ENCODE data around the gene RTF2. TPM values are rescaled to one million over a fixed set of nuclear protein-coding genes. Genes with fewer than 3 reads are reported as not detected.
"Not testable (repeated sequence)": the region's sequence is repeated elsewhere in the genome, so short reads cannot be mapped to it uniquely, and the experiment has no call there.

Gene RTF2
- total RNA-seq, 1 experiment from 2014 or later: 89.2 TPM

DNA sequence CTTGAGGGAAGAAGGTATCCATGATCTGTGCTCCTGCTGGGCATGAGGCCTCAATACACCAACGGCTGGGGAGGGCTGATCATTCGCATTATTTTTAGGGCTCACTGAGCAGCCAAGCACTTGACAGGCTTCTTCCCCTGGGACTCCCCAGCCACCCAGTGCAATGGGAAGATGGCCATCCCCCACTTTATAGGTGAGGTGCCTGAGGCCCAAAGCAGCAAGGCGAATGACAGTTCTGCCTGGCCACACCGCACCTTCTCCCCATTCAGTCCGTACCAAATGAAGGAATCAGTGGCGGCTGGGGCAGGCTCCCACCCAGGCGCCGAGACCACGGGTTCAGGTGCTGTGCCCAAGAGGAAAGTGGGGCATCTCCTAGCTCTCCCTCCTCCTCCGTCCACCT, 51.8 kb downstream of the RTF2 start:
- CTCF ChIA-PET: no interaction called here
- no peaks in the 10 kb centered on the region for H3K4me1 ChIP-seq (ENCODE audit: control insufficient read depth, insufficient read depth, low read length)
- H3K36me3 ChIP-seq (ENCODE audit: control insufficient read depth, insufficient read depth, low read length): peaks cover 3% of the 10 kb centered on the region
- BruUV-seq (replicated peaks): no TSS peak
- H3K27me3 ChIP-seq (ENCODE audit: control insufficient read depth, insufficient read depth, low read length): no peaks in the 10 kb centered on the region
- DNase-seq (ENCODE audit: low read depth, low spot score) (no peak), ATAC-seq (no peak)
- H3K4me3 ChIP-seq (ENCODE audit: low read depth in 2 of 2, low read length in 2 of 2): no peak overlapping the region
- intact Hi-C loops (cut with micrococcal nuclease; ENCODE audit: unreplicated experiment): no loop called here
- no peaks in the 10 kb centered on the region for H3K9me3 ChIP-seq (ENCODE audit: control insufficient read depth, insufficient read depth, low read depth, low read length)
- POLR2A ChIA-PET: no interaction called here
- H3K27ac ChIP-seq (ENCODE audit: low read length): no peak overlapping the region
- in situ Hi-C loops (cut with HindIII; ENCODE audit: low pct_unique_long_range_greater_than_20kb, low sequenced_read_pairs): no loop called here
- TF ChIP-seq TCF7L2 (IDR thresholded peaks at IDR 0.05; ENCODE audit: low read depth, low read length): no peak
- TF ChIP-seq, protein P1, sequence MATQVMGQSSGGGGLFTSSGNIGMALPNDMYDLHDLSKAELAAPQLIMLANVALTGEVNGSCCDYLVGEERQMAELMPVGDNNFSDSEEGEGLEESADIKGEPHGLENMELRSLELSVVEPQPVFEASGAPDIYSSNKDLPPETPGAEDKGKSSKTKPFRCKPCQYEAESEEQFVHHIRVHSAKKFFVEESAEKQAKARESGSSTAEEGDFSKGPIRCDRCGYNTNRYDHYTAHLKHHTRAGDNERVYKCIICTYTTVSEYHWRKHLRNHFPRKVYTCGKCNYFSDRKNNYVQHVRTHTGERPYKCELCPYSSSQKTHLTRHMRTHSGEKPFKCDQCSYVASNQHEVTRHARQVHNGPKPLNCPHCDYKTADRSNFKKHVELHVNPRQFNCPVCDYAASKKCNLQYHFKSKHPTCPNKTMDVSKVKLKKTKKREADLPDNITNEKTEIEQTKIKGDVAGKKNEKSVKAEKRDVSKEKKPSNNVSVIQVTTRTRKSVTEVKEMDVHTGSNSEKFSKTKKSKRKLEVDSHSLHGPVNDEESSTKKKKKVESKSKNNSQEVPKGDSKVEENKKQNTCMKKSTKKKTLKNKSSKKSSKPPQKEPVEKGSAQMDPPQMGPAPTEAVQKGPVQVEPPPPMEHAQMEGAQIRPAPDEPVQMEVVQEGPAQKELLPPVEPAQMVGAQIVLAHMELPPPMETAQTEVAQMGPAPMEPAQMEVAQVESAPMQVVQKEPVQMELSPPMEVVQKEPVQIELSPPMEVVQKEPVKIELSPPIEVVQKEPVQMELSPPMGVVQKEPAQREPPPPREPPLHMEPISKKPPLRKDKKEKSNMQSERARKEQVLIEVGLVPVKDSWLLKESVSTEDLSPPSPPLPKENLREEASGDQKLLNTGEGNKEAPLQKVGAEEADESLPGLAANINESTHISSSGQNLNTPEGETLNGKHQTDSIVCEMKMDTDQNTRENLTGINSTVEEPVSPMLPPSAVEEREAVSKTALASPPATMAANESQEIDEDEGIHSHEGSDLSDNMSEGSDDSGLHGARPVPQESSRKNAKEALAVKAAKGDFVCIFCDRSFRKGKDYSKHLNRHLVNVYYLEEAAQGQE (IDR thresholded peaks at IDR 0.05; ENCODE audit: insufficient read depth in 1 of 2, low read depth in 2 of 2, low read length in 1 of 2): no peak
- no peak for TF ChIP-seq SIN3A (IDR thresholded peaks at IDR 0.05; ENCODE audit: borderline replicate concordance, insufficient read depth, low read depth, low read length)
- TF ChIP-seq, protein P2, sequence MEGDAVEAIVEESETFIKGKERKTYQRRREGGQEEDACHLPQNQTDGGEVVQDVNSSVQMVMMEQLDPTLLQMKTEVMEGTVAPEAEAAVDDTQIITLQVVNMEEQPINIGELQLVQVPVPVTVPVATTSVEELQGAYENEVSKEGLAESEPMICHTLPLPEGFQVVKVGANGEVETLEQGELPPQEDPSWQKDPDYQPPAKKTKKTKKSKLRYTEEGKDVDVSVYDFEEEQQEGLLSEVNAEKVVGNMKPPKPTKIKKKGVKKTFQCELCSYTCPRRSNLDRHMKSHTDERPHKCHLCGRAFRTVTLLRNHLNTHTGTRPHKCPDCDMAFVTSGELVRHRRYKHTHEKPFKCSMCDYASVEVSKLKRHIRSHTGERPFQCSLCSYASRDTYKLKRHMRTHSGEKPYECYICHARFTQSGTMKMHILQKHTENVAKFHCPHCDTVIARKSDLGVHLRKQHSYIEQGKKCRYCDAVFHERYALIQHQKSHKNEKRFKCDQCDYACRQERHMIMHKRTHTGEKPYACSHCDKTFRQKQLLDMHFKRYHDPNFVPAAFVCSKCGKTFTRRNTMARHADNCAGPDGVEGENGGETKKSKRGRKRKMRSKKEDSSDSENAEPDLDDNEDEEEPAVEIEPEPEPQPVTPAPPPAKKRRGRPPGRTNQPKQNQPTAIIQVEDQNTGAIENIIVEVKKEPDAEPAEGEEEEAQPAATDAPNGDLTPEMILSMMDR (IDR thresholded peaks at IDR 0.05): no peak
- no peak for TF ChIP-seq POLR2AphosphoS5 (IDR thresholded peaks at IDR 0.05; ENCODE audit: low read depth, low read length)

DNA sequence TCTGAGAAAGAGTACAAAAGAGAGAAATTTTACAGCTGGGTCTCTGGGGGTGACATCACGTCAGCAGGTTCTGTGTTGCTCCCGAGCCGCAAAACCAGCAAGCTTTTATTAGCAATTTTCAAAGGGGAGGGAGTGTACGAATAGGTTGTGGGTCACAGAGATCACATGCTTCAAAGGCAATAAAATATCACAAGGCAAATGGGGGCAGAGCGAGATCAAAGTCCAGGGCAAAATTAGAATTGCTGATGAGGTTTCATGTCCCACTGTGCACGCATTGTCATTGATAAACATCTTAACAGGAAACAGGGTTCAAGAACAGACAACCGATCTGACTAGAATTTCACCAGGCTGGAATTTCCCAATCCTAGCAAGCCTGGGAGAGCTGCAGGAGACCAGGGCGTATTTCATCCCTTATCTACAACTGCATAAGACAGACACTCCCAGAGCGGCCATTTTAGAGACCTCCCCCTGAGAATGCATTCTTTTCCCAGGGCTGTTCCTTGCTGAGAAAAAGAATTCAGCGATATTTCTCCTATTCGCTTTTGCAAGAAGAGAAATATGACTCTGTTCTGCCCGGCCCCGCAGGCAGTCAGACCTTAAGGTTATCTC, 52.4 kb downstream of the RTF2 start:
- H3K4me1 ChIP-seq (ENCODE audit: control insufficient read depth, insufficient read depth, low read length); POLR2A ChIA-PET; DNase-seq (ENCODE audit: low read depth, low spot score); intact Hi-C loops (cut with micrococcal nuclease; ENCODE audit: unreplicated experiment); H3K36me3 ChIP-seq (ENCODE audit: control insufficient read depth, insufficient read depth, low read length); H3K4me3 ChIP-seq (ENCODE audit: low read depth in 2 of 2, low read length in 2 of 2); BruUV-seq (replicated peaks); ATAC-seq; H3K9me3 ChIP-seq (ENCODE audit: control insufficient read depth, insufficient read depth, low read depth, low read length); H3K27ac ChIP-seq (ENCODE audit: low read length); in situ Hi-C loops (cut with HindIII; ENCODE audit: low pct_unique_long_range_greater_than_20kb, low sequenced_read_pairs); CTCF ChIA-PET; H3K27me3 ChIP-seq (ENCODE audit: control insufficient read depth, insufficient read depth, low read length): not testable (repeated sequence)

DNA sequence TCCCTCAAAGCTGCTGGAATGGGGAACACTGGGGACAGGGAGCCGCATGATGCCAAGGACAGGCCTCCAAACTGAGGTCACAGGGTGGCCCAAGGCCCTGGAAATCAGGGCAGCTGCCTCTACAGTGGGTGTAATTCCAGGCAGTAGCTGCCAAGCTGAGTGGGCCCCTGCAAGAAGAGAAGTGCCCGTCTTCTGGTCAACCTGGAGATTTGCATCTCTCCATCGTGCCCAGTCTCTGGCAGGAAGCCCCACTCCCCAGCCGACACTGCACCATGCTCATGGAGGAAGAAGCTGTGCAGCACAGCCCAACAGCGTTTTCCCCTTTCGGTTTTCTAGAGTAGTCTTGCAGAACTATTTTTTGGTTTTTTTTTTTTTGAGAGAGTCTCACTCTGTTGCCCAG, 53.9 kb downstream of the RTF2 start:
- TF ChIP-seq, protein P2 (IDR thresholded peaks at IDR 0.05): no peak
- TF ChIP-seq, protein P1 (IDR thresholded peaks at IDR 0.05; ENCODE audit: insufficient read depth in 1 of 2, low read depth in 2 of 2, low read length in 1 of 2): no peak
- TF ChIP-seq POLR2AphosphoS5 (IDR thresholded peaks at IDR 0.05; ENCODE audit: low read depth, low read length) (no peak), TCF7L2 (IDR thresholded peaks at IDR 0.05; ENCODE audit: low read depth, low read length) (no peak), SIN3A (IDR thresholded peaks at IDR 0.05; ENCODE audit: borderline replicate concordance, insufficient read depth, low read depth, low read length) (no peak)
- intact Hi-C loops (cut with micrococcal nuclease; ENCODE audit: unreplicated experiment) (no loop called here), in situ Hi-C loops (cut with HindIII; ENCODE audit: low pct_unique_long_range_greater_than_20kb, low sequenced_read_pairs) (no loop called here)
- Histone ChIP-seq H3K4me1 (ENCODE audit: control insufficient read depth, insufficient read depth, low read length) (no peaks in the 10 kb centered on the region), H3K9me3 (ENCODE audit: control insufficient read depth, insufficient read depth, low read depth, low read length) (no peaks in the 10 kb centered on the region), H3K4me3 (ENCODE audit: low read depth in 2 of 2, low read length in 2 of 2) (no peak overlapping the region), H3K36me3 (ENCODE audit: control insufficient read depth, insufficient read depth, low read length) (peaks cover 3% of the 10 kb centered on the region; the same call in 1 of the 2 replicates), H3K27ac (ENCODE audit: low read length) (no peak overlapping the region), H3K27me3 (ENCODE audit: control insufficient read depth, insufficient read depth, low read length) (no peaks in the 10 kb centered on the region)
- DNase-seq (ENCODE audit: low read depth, low spot score) (no peak), ATAC-seq (0 out of 2 replicates have a peak, but pooled peaks have one; percentile 21)
- CTCF ChIA-PET: no interaction called here
- POLR2A ChIA-PET: no interaction called here
- no TSS peak for BruUV-seq (replicated peaks)
